Breast epithelium (tissue), 3 donors: ENCODE results near the gene FAM193A.

Experiments used
- CTCF ChIP-seq, 3 donors: fragments of 450-650 bp; IDR thresholded peaks; one replicate each; pipeline ENCODE4 v1.5.1; 2016 to 2017; ENCODE audit warnings: antibody characterized with exemption in 3 of 3, mild to moderate bottlenecking in 3 of 3, moderate library complexity in 3 of 3
- POLR2A ChIP-seq: fragments of 450-650 bp; IDR thresholded peaks from one replicate; pipeline ENCODE4 v1.6.1; 2016; ENCODE audit warnings: antibody characterized with exemption, mild to moderate bottlenecking, moderate library complexity
- POLR2AphosphoS5 ChIP-seq, 3 donors: sonication (generic); formaldehyde crosslinking; IDR thresholded peaks; one replicate each; pipeline ENCODE4 v1.6.1; 2017; ENCODE audit warnings: antibody characterized with exemption in 3 of 3

GRCh38 chr4:2595436-2595835, 59.0 kb downstream of the FAM193A start:
- TF ChIP-seq CTCF (IDR thresholded peaks at IDR 0.05) (no peak), POLR2A (no peak), POLR2AphosphoS5 (IDR thresholded peaks at IDR 0.05) (no peak)
